HepG2 (cell line): ENCODE data around the gene ZNF101. TPM values are rescaled to one million over a fixed set of nuclear protein-coding genes. Genes with fewer than 3 reads are reported as not detected.

Experiments used
- AFF4 ChIP-seq: sonication (generic); formaldehyde crosslinking; IDR thresholded peaks from 2 replicates; pipeline ENCODE4 v1.4.0; 2020; ENCODE audit warnings: missing genetic modification reagents
- CENPX ChIP-seq: sonication (generic); formaldehyde crosslinking; IDR thresholded peaks from 2 replicates; pipeline ENCODE4 v1.9.0; 2021; ENCODE audit warnings: mild to moderate bottlenecking, missing genetic modification reagents, moderate library complexity
- FIP1L1 ChIP-seq: fragments of 200-400 bp; formaldehyde crosslinking; IDR thresholded peaks from 2 replicates; pipeline ENCODE4 v1.6.1; 2018; ENCODE audit warnings: low read depth, mild to moderate bottlenecking, low read length, moderate library complexity, borderline replicate concordance; ENCODE audit not compliant: insufficient read depth
- GMEB1 ChIP-seq: sonication (generic); formaldehyde crosslinking; IDR thresholded peaks from 2 replicates; pipeline ENCODE4 v1.5.1; 2020; ENCODE audit warnings: missing genetic modification reagents, mild to moderate bottlenecking, borderline replicate concordance
- IRF2 ChIP-seq: IDR thresholded peaks from 2 replicates; pipeline ENCODE4 v1.6.1; 2018; ENCODE audit warnings: missing genetic modification reagents, missing compliant biosample characterization
- KDM5A ChIP-seq: fragments of 200-600 bp; sonication (generic); IDR thresholded peaks from 2 replicates; pipeline ENCODE4 v1.7.0; 2018; ENCODE audit warnings: antibody characterized with exemption, mild to moderate bottlenecking, low read length, borderline replicate concordance
- NFE2 ChIP-seq: sonication (generic); formaldehyde crosslinking; IDR thresholded peaks from 2 replicates; pipeline ENCODE4 v1.4.0; 2020; ENCODE audit warnings: missing genetic modification reagents
- SAFB2 ChIP-seq: sonication (generic); formaldehyde crosslinking; IDR thresholded peaks from 2 replicates; pipeline ENCODE4 v1.5.1; 2020; ENCODE audit warnings: missing genetic modification reagents, low read depth, mild to moderate bottlenecking, borderline replicate concordance
- SMAD9 ChIP-seq: sonication (generic); formaldehyde crosslinking; IDR thresholded peaks from 2 replicates; pipeline ENCODE4 v1.5.1; 2020; ENCODE audit warnings: mild to moderate bottlenecking, missing genetic modification reagents
- USF2 ChIP-seq, 2 experiments: sonication (generic) in 1 of 2; formaldehyde crosslinking in 1 of 2; IDR thresholded peaks; 2 replicates each; pipeline versions ENCODE4 v1.5.1 to v1.6.1; 2011 to 2020; ENCODE audit warnings: borderline replicate concordance in 1 of 2, low read depth in 1 of 2, low read length in 1 of 2, mild to moderate bottlenecking in 1 of 2, missing genetic modification reagents in 1 of 2, moderate library complexity in 1 of 2
- ZNF121 ChIP-seq: sonication (generic); formaldehyde crosslinking; IDR thresholded peaks from 2 replicates; pipeline ENCODE4 v1.5.0; 2020; ENCODE audit warnings: mild to moderate bottlenecking, missing genetic modification reagents
- ZNF567 ChIP-seq: sonication (generic); formaldehyde crosslinking; IDR thresholded peaks from 2 replicates; pipeline ENCODE4 v1.8.1; 2023; ENCODE audit warnings: mild to moderate bottlenecking, missing genetic modification reagents, borderline replicate concordance
- ZNF747 ChIP-seq: sonication (generic); formaldehyde crosslinking; IDR thresholded peaks from 2 replicates; pipeline ENCODE4 v1.8.1; 2023; ENCODE audit warnings: missing genetic modification reagents, mild to moderate bottlenecking, borderline replicate concordance
- polyA plus RNA-seq, 8 experiments: library from polyadenylated mRNA; depleted of rRNA in 3 of 8; stranded (reverse) in 7 of 8; unstranded in 1 of 8; fragments of >200 nt; fragmentation: Illumina TruSeq in 4 of 8; extraction: Trizol in 4 of 8; gene quantifications; 2 replicates each; pipeline versions ENCODE4 v1.2.1 to v1.2.3, GENCODE V29; 2011 to 2016; ENCODE audit warnings: low read depth in 4 of 8, missing spikeins in 1 of 8, mixed read lengths in 1 of 8; ENCODE audit not compliant: insufficient read depth in 1 of 8
- total RNA-seq, 5 experiments: library from RNA; depleted of rRNA; stranded (reverse); fragments of >200 nt; fragmentation: Illumina TruSeq; extraction: Trizol; gene quantifications; 2 replicates each; pipeline ENCODE4 v1.2.3, GENCODE V29; 2016; ENCODE audit warnings: low read depth in 1 of 5
- TF ChIP-seq, protein P1 (sequence below), 2 experiments: sonication (generic) in 1 of 2; formaldehyde crosslinking in 1 of 2; IDR thresholded peaks; 2 replicates each; pipeline versions ENCODE4 v1.4.0 to v1.6.1; 2018 to 2020; ENCODE audit warnings: missing genetic modification reagents in 2 of 2, borderline replicate concordance in 1 of 2, low read depth in 1 of 2, mild to moderate bottlenecking in 1 of 2, missing biosample characterization in 1 of 2
- TF ChIP-seq, protein P2 (sequence below): sonication (generic); formaldehyde crosslinking; IDR thresholded peaks from 2 replicates; pipeline ENCODE4 v1.4.0; 2020; ENCODE audit warnings: missing genetic modification reagents; ENCODE audit errors: not compliant biosample characterization

ZNF101 gene
- total and polyA plus RNA-seq, 2 of the 13 experiments (the other 11 are each of a cell fraction or from before 2014, with no cell fraction given), result 12.9 to 28.9 TPM

DNA sequence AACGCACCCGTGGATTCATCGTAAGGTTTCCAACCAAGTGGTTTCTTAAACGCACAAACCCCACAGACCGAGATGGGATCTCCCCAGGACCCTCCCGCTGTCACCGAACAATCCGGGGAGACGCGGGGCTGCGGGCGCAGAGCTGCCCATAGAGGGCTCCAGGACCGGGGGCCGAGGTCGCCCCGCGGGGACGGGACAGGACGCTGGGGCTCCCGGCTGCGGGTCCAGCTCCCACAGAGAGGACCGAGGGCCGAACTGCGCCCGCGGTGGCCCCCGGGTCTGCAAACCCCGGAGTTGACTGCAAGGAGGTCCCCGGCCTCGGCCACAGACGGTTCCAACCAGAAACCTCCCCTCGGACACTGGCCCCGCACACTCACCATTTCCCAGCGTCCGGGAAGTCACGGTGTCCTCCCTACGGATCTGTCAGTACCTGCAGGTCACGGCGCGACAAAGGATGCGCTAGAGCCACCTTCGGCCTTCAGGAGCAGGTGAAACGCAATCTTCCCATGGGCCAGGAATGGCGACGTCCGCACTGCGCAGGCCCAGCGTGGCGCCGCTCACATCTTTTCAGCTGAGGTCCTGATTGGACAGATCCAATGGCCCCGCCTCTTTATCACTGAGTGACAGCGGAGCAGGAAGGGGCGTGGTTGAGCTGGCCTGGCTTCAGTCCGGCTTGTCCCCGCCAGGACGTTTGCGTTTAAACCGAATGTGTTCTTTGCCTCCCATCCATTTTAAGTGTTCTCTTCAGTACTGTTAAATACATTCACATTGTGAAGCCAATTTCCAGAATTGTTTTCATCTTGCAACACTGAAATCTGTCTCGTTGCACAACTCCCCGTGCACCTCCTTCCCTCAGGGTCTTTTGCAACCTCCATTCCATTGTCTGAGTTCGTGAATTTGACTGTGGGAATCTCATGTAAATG is 64.2 kb downstream of the ZNF101 start, which contains the start of gene ZNF14 (continued):
- TF ChIP-seq AFF4 (CRISPR knock-in tag), result no peak
- no peak for TF ChIP-seq SAFB2 (CRISPR knock-in tag)
- no peak; the same call in 1 of the 2 replicates for TF ChIP-seq ZNF747 (CRISPR knock-in tag)
- TF ChIP-seq SMAD9 (CRISPR knock-in tag), result no peak
- TF ChIP-seq USF2 (IDR thresholded peaks at IDR 0.05; ENCODE audit: low read depth, low read length), result no peak
- TF ChIP-seq USF2 (CRISPR knock-in tag; IDR thresholded peaks at IDR 0.05; ENCODE audit: borderline replicate concordance), result no peak
- peak; percentile 60 for TF ChIP-seq IRF2 (CRISPR knock-in tag)
- no peak; the same call in 1 of the 2 replicates for TF ChIP-seq ZNF567 (CRISPR knock-in tag)
- 0 out of 2 replicates have a peak, but pooled peaks have one; percentile 36 for TF ChIP-seq KDM5A
- no peak for TF ChIP-seq NFE2 (CRISPR knock-in tag)
- TF ChIP-seq, protein P1, sequence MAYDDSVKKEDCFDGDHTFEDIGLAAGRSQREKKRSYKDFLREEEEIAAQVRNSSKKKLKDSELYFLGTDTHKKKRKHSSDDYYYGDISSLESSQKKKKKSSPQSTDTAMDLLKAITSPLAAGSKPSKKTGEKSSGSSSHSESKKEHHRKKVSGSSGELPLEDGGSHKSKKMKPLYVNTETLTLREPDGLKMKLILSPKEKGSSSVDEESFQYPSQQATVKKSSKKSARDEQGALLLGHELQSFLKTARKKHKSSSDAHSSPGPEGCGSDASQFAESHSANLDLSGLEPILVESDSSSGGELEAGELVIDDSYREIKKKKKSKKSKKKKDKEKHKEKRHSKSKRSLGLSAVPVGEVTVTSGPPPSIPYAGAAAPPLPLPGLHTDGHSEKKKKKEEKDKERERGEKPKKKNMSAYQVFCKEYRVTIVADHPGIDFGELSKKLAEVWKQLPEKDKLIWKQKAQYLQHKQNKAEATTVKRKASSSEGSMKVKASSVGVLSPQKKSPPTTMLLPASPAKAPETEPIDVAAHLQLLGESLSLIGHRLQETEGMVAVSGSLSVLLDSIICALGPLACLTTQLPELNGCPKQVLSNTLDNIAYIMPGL (CRISPR knock-in tag; IDR thresholded peaks at IDR 0.05; ENCODE audit: borderline replicate concordance in 1 of 2, low read depth in 1 of 2), result peak; percentile 68 to 77; a peak in 1 of 4 replicates
- TF ChIP-seq, protein P2, sequence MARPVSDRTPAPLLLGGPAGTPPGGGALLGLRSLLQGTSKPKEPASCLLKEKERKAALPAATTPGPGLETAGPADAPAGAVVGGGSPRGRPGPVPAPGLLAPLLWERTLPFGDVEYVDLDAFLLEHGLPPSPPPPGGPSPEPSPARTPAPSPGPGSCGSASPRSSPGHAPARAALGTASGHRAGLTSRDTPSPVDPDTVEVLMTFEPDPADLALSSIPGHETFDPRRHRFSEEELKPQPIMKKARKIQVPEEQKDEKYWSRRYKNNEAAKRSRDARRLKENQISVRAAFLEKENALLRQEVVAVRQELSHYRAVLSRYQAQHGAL, result no peak
- TF ChIP-seq CENPX (CRISPR knock-in tag), result no peak
- TF ChIP-seq GMEB1 (CRISPR knock-in tag), result peak; percentile 80; the same call in 1 of the 2 replicates
- TF ChIP-seq ZNF121 (CRISPR knock-in tag), result 0 out of 2 replicates have a peak, but pooled peaks have one; percentile 3
- TF ChIP-seq FIP1L1, result no peak
